ENCODE results near the gene CRIP2. TPM values are rescaled to one million over a fixed set of nuclear protein-coding genes. Genes with fewer than 3 reads are reported as not detected.

CRIP2 gene
- total RNA-seq, 3 donors from 2014 or later, result 46.2 to 146 (median 92.1) TPM

DNA sequence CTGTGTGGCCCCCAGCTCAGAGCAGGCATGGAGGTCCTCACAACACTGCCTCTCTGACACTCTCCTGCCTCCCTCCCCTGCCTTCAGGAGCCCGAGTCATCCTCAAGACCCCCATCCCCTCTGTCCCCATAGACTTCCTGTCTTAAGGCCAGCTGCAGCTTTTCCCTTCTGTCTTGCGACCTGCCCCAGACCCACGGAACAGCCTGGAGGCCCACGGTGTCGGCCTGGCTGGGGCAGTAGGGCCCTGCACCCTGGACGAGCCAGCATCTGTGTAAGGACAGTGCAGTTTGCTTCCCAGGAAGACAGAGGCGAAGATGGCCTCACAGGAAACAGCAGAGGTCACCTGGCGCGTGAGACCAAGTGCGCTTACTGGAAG lies 26.1 kb downstream of the CRIP2 start:
- Histone ChIP-seq H3K9me3 (no peaks in the 10 kb centered on the region), H3K4me1 (peaks cover 3 to 13% of the 10 kb centered on the region in 2 donors), H3K27ac (no peak overlapping the region), H3K27me3 (no peaks in the 10 kb centered on the region), H3K36me3 (no peaks in the 10 kb centered on the region), H3K4me3 (no peak overlapping the region)
- intact Hi-C loops (cut with DNase I; ENCODE audit: low total_unique reads), result no loop called here
- no peak for DNase-seq (ENCODE audit: low spot score in 2 of 2)
- no peak for TF ChIP-seq POLR2AphosphoS5 (IDR thresholded peaks at IDR 0.05)
- TF ChIP-seq POLR2A (IDR thresholded peaks at IDR 0.05), result no peak
- TF ChIP-seq, protein P1, sequence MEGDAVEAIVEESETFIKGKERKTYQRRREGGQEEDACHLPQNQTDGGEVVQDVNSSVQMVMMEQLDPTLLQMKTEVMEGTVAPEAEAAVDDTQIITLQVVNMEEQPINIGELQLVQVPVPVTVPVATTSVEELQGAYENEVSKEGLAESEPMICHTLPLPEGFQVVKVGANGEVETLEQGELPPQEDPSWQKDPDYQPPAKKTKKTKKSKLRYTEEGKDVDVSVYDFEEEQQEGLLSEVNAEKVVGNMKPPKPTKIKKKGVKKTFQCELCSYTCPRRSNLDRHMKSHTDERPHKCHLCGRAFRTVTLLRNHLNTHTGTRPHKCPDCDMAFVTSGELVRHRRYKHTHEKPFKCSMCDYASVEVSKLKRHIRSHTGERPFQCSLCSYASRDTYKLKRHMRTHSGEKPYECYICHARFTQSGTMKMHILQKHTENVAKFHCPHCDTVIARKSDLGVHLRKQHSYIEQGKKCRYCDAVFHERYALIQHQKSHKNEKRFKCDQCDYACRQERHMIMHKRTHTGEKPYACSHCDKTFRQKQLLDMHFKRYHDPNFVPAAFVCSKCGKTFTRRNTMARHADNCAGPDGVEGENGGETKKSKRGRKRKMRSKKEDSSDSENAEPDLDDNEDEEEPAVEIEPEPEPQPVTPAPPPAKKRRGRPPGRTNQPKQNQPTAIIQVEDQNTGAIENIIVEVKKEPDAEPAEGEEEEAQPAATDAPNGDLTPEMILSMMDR (IDR thresholded peaks at IDR 0.05), result no peak

DNA sequence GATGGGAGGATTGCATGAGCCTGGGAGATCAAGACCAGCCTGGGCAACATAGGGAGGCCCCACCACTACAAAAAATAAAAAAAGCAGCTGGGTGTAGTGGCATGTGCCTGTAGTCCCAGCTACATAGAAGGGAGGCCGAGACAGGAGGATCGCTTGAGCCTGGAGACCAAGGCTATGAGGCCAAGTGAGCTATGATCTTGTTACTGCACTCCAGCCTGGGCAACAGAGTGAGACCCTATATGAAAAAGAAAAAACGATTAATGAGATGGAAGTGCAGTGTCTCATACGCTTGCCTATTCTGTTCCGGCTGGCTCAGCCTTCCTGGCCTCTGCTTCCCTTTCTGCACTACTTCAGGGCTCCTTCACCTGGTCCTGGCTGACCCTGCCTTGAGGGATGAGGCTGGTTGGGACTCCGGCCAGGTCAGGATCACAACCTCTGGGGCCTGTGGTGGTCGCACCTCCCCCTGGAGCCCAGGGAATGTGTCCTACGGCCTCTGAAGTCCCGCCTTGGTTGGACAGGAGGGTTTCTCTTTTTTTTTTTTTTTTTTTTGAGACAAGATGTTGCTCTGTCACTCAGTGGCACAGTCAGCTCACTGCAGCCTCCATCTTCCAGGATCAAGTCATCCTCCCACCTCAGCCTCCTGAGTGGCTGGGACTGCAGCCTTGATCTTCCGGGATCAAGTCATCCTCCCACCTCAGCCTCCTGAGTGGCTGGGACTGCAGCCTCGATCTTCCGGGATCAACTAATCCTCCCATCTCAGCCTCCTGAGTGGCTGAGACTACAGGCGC lies 27.1 kb downstream of the CRIP2 start:
- no peaks in the 10 kb centered on the region for H3K36me3 ChIP-seq
- no peak for DNase-seq (ENCODE audit: low spot score in 2 of 2)
- intact Hi-C loops (cut with DNase I; ENCODE audit: low total_unique reads), result no loop called here
- H3K27me3 ChIP-seq, result no peaks in the 10 kb centered on the region
- H3K4me1 ChIP-seq, result peaks cover 3 to 4% of the 10 kb centered on the region in 2 donors
- no peak for TF ChIP-seq POLR2A (IDR thresholded peaks at IDR 0.05)
- TF ChIP-seq, protein P1 (IDR thresholded peaks at IDR 0.05), result no peak
- no peak for TF ChIP-seq POLR2AphosphoS5 (IDR thresholded peaks at IDR 0.05)
- no peak overlapping the region for H3K27ac ChIP-seq
- no peaks in the 10 kb centered on the region for H3K9me3 ChIP-seq
- no peak overlapping the region for H3K4me3 ChIP-seq

DNA sequence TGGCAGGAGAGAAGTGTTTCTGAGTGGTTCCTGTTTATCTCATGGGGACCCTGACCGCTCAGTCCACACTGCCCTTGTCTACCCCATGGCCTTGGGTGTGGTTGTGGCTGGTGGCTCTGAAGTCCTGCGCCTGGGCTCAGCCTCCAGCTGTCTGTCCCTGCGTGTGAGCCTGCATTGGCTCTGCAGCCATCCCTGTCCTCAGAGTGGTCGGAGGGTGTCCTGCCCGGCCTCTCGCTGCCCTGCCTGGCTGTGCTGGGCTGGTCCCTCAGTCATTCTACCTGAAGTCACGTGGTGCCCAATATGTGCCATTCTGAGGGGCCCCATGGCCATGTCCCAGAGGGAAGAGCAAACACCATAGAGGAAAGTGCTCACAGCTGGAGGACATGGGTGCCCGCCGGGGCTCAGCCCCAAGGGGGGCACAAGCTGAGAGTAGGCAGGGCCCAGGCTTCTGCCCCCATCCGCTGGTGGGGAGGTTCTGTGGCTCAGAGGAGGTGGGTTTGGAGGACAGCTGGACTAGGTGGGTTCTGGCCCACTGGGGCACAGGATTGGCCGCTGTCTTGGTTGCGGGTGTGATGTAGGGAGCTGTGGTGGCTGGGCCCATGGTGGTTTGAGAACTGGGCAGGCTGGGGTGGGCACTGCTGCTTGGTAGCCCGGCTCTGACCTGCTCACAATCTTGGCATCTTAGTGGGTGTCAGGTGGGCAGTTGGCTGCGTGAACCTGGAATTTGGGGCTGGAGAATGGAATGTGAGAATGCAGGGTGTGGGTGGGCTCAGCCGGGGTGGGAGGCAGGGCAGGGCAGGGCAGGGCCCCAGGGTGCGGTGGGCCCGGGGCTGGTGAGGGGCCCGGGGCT lies 28.1 kb downstream of the CRIP2 start:
- intact Hi-C loops (cut with DNase I; ENCODE audit: low total_unique reads), result no loop called here
- no peak for DNase-seq (ENCODE audit: low spot score in 2 of 2)
- Histone ChIP-seq H3K36me3 (no peaks in the 10 kb centered on the region), H3K27ac (no peak overlapping the region), H3K4me1 (peaks cover 3 to 4% of the 10 kb centered on the region in 2 donors), H3K27me3 (no peaks in the 10 kb centered on the region), H3K9me3 (no peaks in the 10 kb centered on the region), H3K4me3 (no peak overlapping the region)
- no peak for TF ChIP-seq POLR2A (IDR thresholded peaks at IDR 0.05)
- TF ChIP-seq, protein P1 (IDR thresholded peaks at IDR 0.05), result no peak
- no peak for TF ChIP-seq POLR2AphosphoS5 (IDR thresholded peaks at IDR 0.05)

DNA sequence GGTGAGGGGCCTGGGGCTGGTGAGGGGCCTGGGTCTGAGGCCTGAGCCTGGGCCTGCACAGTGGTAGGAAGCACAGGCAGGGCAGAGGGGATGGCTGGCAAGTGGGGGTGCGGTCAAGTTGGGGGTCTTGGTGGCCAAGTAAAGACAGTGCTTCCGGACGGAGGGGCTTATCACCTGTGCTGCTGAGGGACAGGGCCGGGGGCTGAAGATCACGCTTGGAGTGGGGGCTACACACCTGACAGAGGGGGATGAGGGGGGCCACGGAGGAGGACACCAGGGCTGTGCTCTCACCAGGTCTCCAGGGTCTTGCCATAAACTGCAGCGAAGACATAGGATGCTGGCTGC lies 28.6 kb downstream of the CRIP2 start:
- no peaks in the 10 kb centered on the region for H3K36me3 ChIP-seq
- TF ChIP-seq POLR2AphosphoS5 (IDR thresholded peaks at IDR 0.05), result no peak
- TF ChIP-seq, protein P1 (IDR thresholded peaks at IDR 0.05), result no peak
- no peak for TF ChIP-seq POLR2A (IDR thresholded peaks at IDR 0.05)
- no peak overlapping the region for H3K4me3 ChIP-seq
- no peak overlapping the region for H3K27ac ChIP-seq
- no peaks in the 10 kb centered on the region for H3K9me3 ChIP-seq
- H3K27me3 ChIP-seq, result no peaks in the 10 kb centered on the region
- no peak for DNase-seq (ENCODE audit: low spot score in 2 of 2)
- H3K4me1 ChIP-seq, result peaks cover 3 to 4% of the 10 kb centered on the region in 2 donors
- intact Hi-C loops (cut with DNase I; ENCODE audit: low total_unique reads), result no loop called here
